Lower lobe of right lung (tissue), 2 donors: Measurements from ENCODE around the gene KLF11. TPM values are rescaled to one million over a fixed set of nuclear protein-coding genes. Genes with fewer than 3 reads are reported as not detected.

ENCODE experiments used
- ATAC-seq, 2 donors: fragments of 200-7000 bp; cut with Tn5 transposase; one replicate each; pipeline ENCODE4 v1.9.1; 2020 to 2022; ENCODE audit warnings: mild to moderate bottlenecking in 2 of 2, moderate library complexity in 2 of 2
- DNase-seq: peaks from one replicate; pipeline ENCODE4 v3.0.0-alpha.2; 2020
- H3K27ac ChIP-seq: fragments of 200-600 bp; one replicate; pipeline ENCODE4 v1.8.0; 2022
- H3K27me3 ChIP-seq: fragments of 200-600 bp; one replicate; pipeline ENCODE4 v1.8.0; 2022; ENCODE audit warnings: low read depth
- H3K36me3 ChIP-seq: fragments of 200-600 bp; one replicate; pipeline ENCODE4 v1.8.0; 2022; ENCODE audit warnings: mild to moderate bottlenecking
- H3K4me1 ChIP-seq: fragments of 200-600 bp; one replicate; pipeline ENCODE4 v1.8.0; 2022
- H3K4me3 ChIP-seq: fragments of 200-600 bp; one replicate; pipeline ENCODE4 v1.8.0; 2022; ENCODE audit warnings: mild to moderate bottlenecking
- H3K9me3 ChIP-seq: fragments of 200-600 bp; one replicate; pipeline ENCODE4 v1.8.0; 2022
- intact Hi-C: fragments of 100-400 bp; cut with DNase I; formaldehyde crosslinking; loops from one replicate; pipeline ENCODE4 v1.11.0; 2022
- total RNA-seq: library from RNA; stranded (reverse); fragmentation: NEBNext Ultra II Directional; extraction: Animal tissue kit (Norgen Biotek cat#: 25700); gene quantifications from one replicate; pipeline ENCODE4 v1.2.1, GENCODE V29; 2021
- TF ChIP-seq, protein P1 (sequence below): fragments of 200-600 bp; IDR thresholded peaks from one replicate; pipeline ENCODE4 v1.8.0; 2022; ENCODE audit warnings: antibody characterized with exemption, mild to moderate bottlenecking
- donor health status: DM: no; HTN: yes; CAD: no; lungs with severe emphysema.

The KLF11 gene
- total RNA-seq, 1 donor from 2014 or later: 40.8 TPM

DNA sequence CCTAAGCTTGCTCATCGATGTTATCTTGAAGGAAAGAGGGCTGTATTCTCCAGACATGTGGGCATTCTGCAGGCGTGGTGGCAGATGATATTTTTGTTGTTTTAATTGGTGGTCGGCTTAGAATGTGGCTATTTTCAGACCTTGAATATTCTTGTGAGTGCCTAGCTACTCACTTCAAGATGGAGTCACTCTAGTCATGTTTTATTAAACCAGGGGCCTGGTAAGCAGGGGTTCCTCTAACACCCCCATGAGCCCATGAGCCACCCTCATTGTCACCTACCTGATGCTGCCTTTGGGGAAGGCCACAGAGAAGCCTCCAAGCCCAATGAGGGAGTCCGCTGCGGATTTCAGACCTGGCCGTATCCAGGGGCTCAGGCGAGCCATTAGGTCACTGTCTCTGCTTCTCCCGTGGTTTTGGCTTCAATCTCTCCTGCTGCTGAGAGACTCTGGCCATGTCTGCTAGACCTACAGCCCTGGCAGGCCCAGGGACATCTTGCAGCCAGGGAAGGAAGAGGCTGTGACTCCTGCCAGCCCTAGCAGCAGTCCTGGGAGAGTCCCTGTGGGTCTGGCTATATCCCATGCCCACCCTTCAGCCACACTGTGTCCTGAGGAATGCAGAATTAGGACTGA, 16.3 kb upstream of the KLF11 start:
- Histone ChIP-seq H3K36me3 (no peaks in the 10 kb centered on the region), H3K4me1 (peaks cover 33% of the 10 kb centered on the region), H3K27me3 (no peaks in the 10 kb centered on the region), H3K9me3 (no peaks in the 10 kb centered on the region), H3K27ac (no peak overlapping the region), H3K4me3 (no peak overlapping the region)
- TF ChIP-seq, protein P1, sequence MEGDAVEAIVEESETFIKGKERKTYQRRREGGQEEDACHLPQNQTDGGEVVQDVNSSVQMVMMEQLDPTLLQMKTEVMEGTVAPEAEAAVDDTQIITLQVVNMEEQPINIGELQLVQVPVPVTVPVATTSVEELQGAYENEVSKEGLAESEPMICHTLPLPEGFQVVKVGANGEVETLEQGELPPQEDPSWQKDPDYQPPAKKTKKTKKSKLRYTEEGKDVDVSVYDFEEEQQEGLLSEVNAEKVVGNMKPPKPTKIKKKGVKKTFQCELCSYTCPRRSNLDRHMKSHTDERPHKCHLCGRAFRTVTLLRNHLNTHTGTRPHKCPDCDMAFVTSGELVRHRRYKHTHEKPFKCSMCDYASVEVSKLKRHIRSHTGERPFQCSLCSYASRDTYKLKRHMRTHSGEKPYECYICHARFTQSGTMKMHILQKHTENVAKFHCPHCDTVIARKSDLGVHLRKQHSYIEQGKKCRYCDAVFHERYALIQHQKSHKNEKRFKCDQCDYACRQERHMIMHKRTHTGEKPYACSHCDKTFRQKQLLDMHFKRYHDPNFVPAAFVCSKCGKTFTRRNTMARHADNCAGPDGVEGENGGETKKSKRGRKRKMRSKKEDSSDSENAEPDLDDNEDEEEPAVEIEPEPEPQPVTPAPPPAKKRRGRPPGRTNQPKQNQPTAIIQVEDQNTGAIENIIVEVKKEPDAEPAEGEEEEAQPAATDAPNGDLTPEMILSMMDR: no peak
- intact Hi-C loops: no loop called here
- DNase-seq (no peak), ATAC-seq (no peak)

DNA sequence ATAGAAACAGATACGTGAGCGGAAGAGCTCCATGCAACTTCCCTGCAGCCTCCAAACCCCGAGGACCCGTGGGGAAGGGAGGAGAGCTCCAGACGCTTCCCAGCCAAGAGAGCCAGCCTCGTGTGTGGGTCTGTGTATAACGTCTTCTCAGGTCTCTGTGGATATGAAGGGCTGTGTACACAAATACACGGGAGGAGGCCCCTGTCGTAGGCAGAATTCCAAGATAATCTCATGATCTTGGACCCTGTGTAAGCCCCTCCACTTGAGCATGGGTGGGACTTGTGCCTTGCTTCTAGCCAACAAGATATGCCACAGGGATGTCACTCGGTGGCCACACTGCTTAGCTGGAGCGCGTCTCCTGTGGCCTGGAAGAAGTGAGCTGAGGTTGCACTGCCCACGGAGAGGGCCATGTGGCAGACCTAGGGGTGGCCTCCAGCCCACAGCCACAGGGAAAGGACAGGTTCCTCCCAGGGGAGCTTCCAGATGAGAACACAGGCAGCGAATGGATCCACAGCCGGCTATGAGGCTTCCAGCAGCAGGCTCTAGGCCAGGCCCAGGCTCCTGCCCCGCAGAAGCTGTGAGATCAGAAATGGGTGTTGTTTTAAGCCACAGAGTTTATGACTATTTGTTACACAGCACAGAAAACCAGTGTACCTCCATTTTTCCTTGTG, 15.6 kb upstream of the KLF11 start:
- H3K27ac ChIP-seq: peak overlapping the region; percentile 90
- peaks cover 33% of the 10 kb centered on the region for H3K4me1 ChIP-seq
- DNase-seq: no peak
- no peaks in the 10 kb centered on the region for H3K27me3 ChIP-seq
- TF ChIP-seq, protein P1: no peak
- no peaks in the 10 kb centered on the region for H3K36me3 ChIP-seq
- no peak for ATAC-seq
- intact Hi-C loops: no loop called here
- no peak overlapping the region for H3K4me3 ChIP-seq
- no peaks in the 10 kb centered on the region for H3K9me3 ChIP-seq

DNA sequence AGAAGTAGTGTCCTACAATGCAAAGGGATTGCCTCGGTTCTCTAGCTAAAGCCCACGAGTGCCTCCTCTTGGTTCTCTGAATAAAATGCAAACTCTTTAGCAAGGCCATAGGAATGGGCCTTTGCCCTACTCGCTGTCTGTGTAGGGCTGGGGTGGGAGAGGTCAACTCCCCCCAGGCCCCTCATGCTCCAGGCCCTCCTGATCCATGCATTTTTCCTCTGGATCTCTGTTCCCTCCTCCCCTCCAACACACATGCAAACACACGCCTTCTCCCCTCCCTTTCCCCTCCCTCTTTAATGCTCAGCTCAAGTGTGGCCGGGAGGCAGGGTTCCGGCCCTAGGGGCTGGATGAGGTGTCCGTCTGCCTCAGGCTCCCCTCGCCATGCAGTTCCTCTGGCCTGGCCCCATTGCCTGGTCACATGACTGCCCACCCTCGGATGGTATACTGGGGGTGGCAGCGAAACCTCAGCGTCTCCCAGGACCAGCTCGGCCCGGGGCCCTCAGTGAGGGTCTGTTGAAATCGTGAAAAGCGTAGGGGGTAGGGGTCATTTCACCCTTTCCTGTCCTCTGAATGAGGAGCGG, 14.9 kb upstream of the KLF11 start:
- peak overlapping the region; percentile 35 for H3K4me3 ChIP-seq
- DNase-seq (no peak), ATAC-seq (peak; percentile 12 to 29)
- H3K9me3 ChIP-seq: no peaks in the 10 kb centered on the region
- H3K4me1 ChIP-seq: peaks cover 33% of the 10 kb centered on the region
- intact Hi-C loops: no loop called here
- TF ChIP-seq, protein P1: no peak
- H3K27me3 ChIP-seq: no peaks in the 10 kb centered on the region
- no peaks in the 10 kb centered on the region for H3K36me3 ChIP-seq
- H3K27ac ChIP-seq: peak overlapping the region; percentile 90

DNA sequence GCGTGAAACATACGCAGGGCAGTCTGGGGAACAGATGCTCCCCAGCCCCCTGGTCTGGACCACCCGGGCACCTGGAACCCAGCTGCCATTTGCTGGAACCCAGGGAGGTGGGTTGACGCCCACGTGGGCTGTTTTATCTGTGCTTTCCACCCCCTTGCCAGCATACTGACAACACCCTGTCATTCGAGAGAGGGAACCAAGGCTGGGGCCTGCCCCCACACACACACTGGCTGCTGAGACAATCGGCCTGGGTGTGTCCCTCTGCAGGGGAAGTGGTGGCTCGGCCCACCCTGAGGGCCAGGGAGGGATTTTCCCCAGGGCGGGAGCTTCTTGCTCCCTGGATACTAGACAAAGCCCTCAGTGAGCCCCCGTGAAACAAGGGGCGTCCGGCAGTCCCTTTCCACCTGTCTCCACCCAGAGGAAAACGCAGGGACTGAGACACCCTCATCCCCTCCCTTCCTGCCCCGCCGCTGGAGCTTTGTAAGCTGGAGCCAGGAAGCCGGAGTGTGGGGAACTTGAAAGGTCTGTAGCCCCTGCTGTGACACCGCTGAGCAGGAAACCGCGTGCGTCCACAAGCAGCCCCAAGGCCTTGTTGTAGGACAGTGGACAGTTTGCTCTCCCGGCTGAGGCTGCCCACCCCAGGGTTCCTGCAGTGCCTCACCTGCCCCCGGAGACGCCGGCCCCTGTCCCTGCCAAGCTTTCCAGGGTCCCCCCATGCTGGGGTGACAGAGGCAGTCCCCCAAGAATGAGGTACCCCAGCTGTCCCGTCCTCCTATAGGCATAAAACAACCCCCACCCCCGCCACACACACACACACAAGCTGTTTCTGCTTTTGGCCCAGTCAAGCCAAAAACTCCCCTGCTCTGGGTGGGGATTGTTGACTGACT, 14.1 kb upstream of the KLF11 start:
- Histone ChIP-seq H3K9me3 (no peaks in the 10 kb centered on the region), H3K27me3 (no peaks in the 10 kb centered on the region), H3K4me1 (peaks cover 33% of the 10 kb centered on the region), H3K36me3 (no peaks in the 10 kb centered on the region), H3K4me3 (peak overlapping the region; percentile 35), H3K27ac (peak overlapping the region; percentile 90)
- DNase-seq (peak; percentile 88), ATAC-seq (peak; percentile 89 to 94)
- TF ChIP-seq, protein P1: no peak
- intact Hi-C loops: no loop called here

DNA sequence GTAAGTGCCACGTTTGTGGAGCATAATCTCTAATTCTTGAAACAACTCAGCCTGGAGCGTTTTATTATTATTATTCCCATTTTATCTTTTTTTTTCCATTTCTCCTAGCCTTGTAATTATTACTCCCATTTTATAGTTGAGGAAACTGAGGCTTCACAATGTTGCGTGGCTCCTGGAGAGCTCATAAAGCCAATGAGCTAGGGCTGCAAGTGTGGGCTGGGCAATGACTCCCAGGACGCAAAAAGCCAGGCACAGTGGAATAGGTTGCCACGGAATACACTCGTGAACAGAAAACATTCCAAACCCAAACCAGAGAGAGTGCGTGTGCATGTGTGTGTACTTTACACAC, 13.5 kb upstream of the KLF11 start:
- Histone ChIP-seq H3K9me3 (no peaks in the 10 kb centered on the region), H3K27ac (peak overlapping the region; percentile 90), H3K4me1 (peaks cover 39% of the 10 kb centered on the region), H3K36me3 (no peaks in the 10 kb centered on the region), H3K4me3 (peak overlapping the region; percentile 35), H3K27me3 (no peaks in the 10 kb centered on the region)
- TF ChIP-seq, protein P1: no peak
- no peak for ATAC-seq
- intact Hi-C loops: no loop called here
- DNase-seq: no peak
